H1 (cell line): ENCODE measurements around the gene HSPA6. TPM values are rescaled to one million over a fixed set of nuclear protein-coding genes. Genes with fewer than 3 reads are reported as not detected.
"Not testable (repeated sequence)": the region's sequence is repeated elsewhere in the genome, so short reads cannot be mapped to it uniquely, and the experiment has no call there.

Experiments
- CTCF ChIA-PET: fragments of 300-600 bp; sonication (Branson Sonifier 250); formaldehyde crosslinking; loops from one replicate; lab custom pipeline; 2021; ENCODE audit not compliant: partially characterized antibody; lab: Charles Lee
- POLR2A ChIA-PET: fragments of 300-600 bp; sonication (Branson Sonifier 250); formaldehyde crosslinking; loops from one replicate; lab custom pipeline; 2021; ENCODE audit warnings: inconsistent platforms; ENCODE audit not compliant: partially characterized antibody; lab: Charles Lee
- DNase-seq, 2 experiments: peaks; one replicate each; pipeline versions ENCODE4 v3.0.0 to v3.0.0-alpha.2; 2010 to 2022; ENCODE audit warnings: low spot score in 2 of 2, low read depth in 1 of 2, mixed read lengths in 1 of 2
- FAIRE-seq: peaks from 2 replicates; lab custom pipeline; 2011; peaks lifted over from hg19 to GRCh38; lab: Jason Lieb, UNC
- H2AFZ ChIP-seq: 2 replicates; pipeline ENCODE4 v1.8.1; 2012; ENCODE audit warnings: low read length, inconsistent platforms
- H2AK5ac ChIP-seq: 2 replicates; pipeline ENCODE4 v1.6.1; 2013; ENCODE audit warnings: low read depth, low read length
- H2BK120ac ChIP-seq: replicated peaks from 2 replicates; pipeline ENCODE3; 2013; ENCODE audit warnings: low read depth, low read length, inconsistent platforms
- H2BK12ac ChIP-seq: 2 replicates; pipeline ENCODE4 v1.6.1; 2013; ENCODE audit warnings: low read depth, low read length
- H2BK15ac ChIP-seq: 2 replicates; pipeline ENCODE4 v1.6.1; 2013; ENCODE audit warnings: low read length
- H2BK20ac ChIP-seq: 2 replicates; pipeline ENCODE4 v1.6.1; 2013; ENCODE audit warnings: low read length
- H2BK5ac ChIP-seq: 2 replicates; pipeline ENCODE4 v1.6.1; 2013; ENCODE audit warnings: low read depth, low read length
- H3K14ac ChIP-seq: 2 replicates; pipeline ENCODE4 v1.6.1; 2013; ENCODE audit warnings: inconsistent platforms; ENCODE audit not compliant: insufficient read length
- H3K18ac ChIP-seq: 2 replicates; pipeline ENCODE4 v1.6.1; 2013; ENCODE audit warnings: low read length; ENCODE audit errors: extremely low read depth
- H3K23ac ChIP-seq: 2 replicates; pipeline ENCODE4 v1.6.1; 2013; ENCODE audit warnings: inconsistent platforms; ENCODE audit not compliant: insufficient read length
- H3K23me2 ChIP-seq: 2 replicates; pipeline ENCODE4 v1.6.1; 2013; ENCODE audit warnings: low read depth, low read length
- H3K27ac ChIP-seq: 2 replicates; pipeline ENCODE4 v1.6.1; 2011; ENCODE audit warnings: low read depth, low read length, inconsistent platforms
- H3K27me3 ChIP-seq, 4 experiments: replicated peaks in 1 of 4; 1 replicate in 1 of 4; 2 replicates in 3 of 4; pipeline versions ENCODE4 v1.6.1 to v1.8.1; 2011 to 2013; ENCODE audit warnings: low read length in 3 of 4, mild to moderate bottlenecking in 3 of 4, inconsistent platforms in 2 of 4, mixed read lengths in 2 of 4, moderate library complexity in 1 of 4; ENCODE audit not compliant: control insufficient read depth in 3 of 4, insufficient read depth in 3 of 4; ENCODE audit errors: extremely low read depth in 1 of 4
- H3K36me3 ChIP-seq, 4 experiments: 2 replicates each; pipeline versions ENCODE4 v1.6.1 to v1.8.1; 2011 to 2013; ENCODE audit warnings: mild to moderate bottlenecking in 4 of 4, low read length in 3 of 4, moderate library complexity in 2 of 4, control low read depth in 1 of 4, inconsistent platforms in 1 of 4; ENCODE audit not compliant: insufficient read depth in 4 of 4, control insufficient read depth in 2 of 4
- H3K4ac ChIP-seq: replicated peaks from 2 replicates; pipeline ENCODE3; 2013; ENCODE audit warnings: low read length, low read depth, mixed read lengths, inconsistent platforms; ENCODE audit not compliant: insufficient read length
- H3K4me1 ChIP-seq, 4 experiments: replicated peaks in 1 of 4; 1 replicate in 1 of 4; 2 replicates in 3 of 4; pipeline versions ENCODE4 v1.6.1 to v1.8.1; 2011 to 2013; ENCODE audit warnings: low read length in 3 of 4, inconsistent platforms in 2 of 4, mixed read lengths in 1 of 4; ENCODE audit not compliant: insufficient read depth in 4 of 4, control insufficient read depth in 3 of 4
- H3K4me2 ChIP-seq, 2 experiments: 2 replicates each; pipeline versions ENCODE4 v1.6.1 to v1.8.1; 2011 to 2013; ENCODE audit warnings: low read depth in 2 of 2, low read length in 2 of 2, control low read depth in 1 of 2, inconsistent platforms in 1 of 2, mild to moderate bottlenecking in 1 of 2; ENCODE audit not compliant: insufficient read depth in 1 of 2
- H3K4me3 ChIP-seq, 4 experiments: fragments of 200-600, 300-600 bp in 1 of 4; sonication (generic), shearing (Covaris generic), sonication (Bioruptor Twin) in 1 of 4; 2 replicates each; pipeline versions ENCODE4 v1.5.1 to v1.8.1; 2011 to 2016; ENCODE audit warnings: low read length in 4 of 4, low read depth in 3 of 4, control low read depth in 2 of 4, inconsistent platforms in 2 of 4, mild to moderate bottlenecking in 2 of 4, mixed read lengths in 1 of 4, moderate library complexity in 1 of 4; ENCODE audit not compliant: insufficient read depth in 2 of 4; ENCODE audit errors: extremely low read depth in 1 of 4
- H3K56ac ChIP-seq: replicated peaks from 2 replicates; pipeline ENCODE3; 2013; ENCODE audit warnings: low read depth, mild to moderate bottlenecking, mixed read lengths, low read length, inconsistent platforms; ENCODE audit not compliant: insufficient read length
- H3K79me1 ChIP-seq: 2 replicates; pipeline ENCODE4 v1.6.1; 2013; ENCODE audit warnings: low read depth, low read length, control low read depth
- H3K79me2 ChIP-seq, 2 experiments: 2 replicates each; pipeline versions ENCODE4 v1.6.1 to v1.8.1; 2012 to 2013; ENCODE audit warnings: low read length in 2 of 2, mild to moderate bottlenecking in 2 of 2, inconsistent platforms in 1 of 2; ENCODE audit not compliant: insufficient read depth in 2 of 2, control insufficient read depth in 1 of 2
- H3K9ac ChIP-seq, 4 experiments: replicated peaks in 1 of 4; 1 replicate in 1 of 4; 2 replicates in 3 of 4; pipeline versions ENCODE4 v1.6.1 to v1.8.1; 2011 to 2013; ENCODE audit warnings: low read depth in 3 of 4, low read length in 3 of 4, control low read depth in 2 of 4, mild to moderate bottlenecking in 2 of 4, moderate library complexity in 2 of 4, inconsistent platforms in 1 of 4; ENCODE audit errors: extremely low read depth in 1 of 4
- H3K9me3 ChIP-seq, 2 experiments: 2 replicates each; pipeline versions ENCODE4 v1.6.1 to v1.8.1; 2012 to 2013; ENCODE audit warnings: mild to moderate bottlenecking in 2 of 2, moderate library complexity in 2 of 2, control low read depth in 1 of 2, inconsistent platforms in 1 of 2, low read depth in 1 of 2, low read length in 1 of 2, mixed read lengths in 1 of 2; ENCODE audit not compliant: insufficient read depth in 2 of 2
- H4K20me1 ChIP-seq, 2 experiments: replicated peaks in 1 of 2; 2 replicates each; pipeline versions ENCODE3 to v1.8.1; 2011 to 2013; ENCODE audit warnings: inconsistent platforms in 2 of 2, low read length in 2 of 2, mild to moderate bottlenecking in 1 of 2; ENCODE audit not compliant: insufficient read depth in 2 of 2, control insufficient read depth in 1 of 2
- H4K5ac ChIP-seq: 2 replicates; pipeline ENCODE4 v1.6.1; 2013; ENCODE audit warnings: low read length, low read depth, mixed read lengths, inconsistent platforms; ENCODE audit not compliant: insufficient read length
- H4K8ac ChIP-seq: 2 replicates; pipeline ENCODE4 v1.8.0; 2013; ENCODE audit warnings: mild to moderate bottlenecking, moderate library complexity, low read length, inconsistent platforms; ENCODE audit not compliant: insufficient read depth; ENCODE audit errors: extremely low read depth
- H4K91ac ChIP-seq: replicated peaks from 2 replicates; pipeline ENCODE3; 2013; ENCODE audit warnings: low read length, mixed read lengths, inconsistent platforms; ENCODE audit not compliant: insufficient read length
- WGBS, 2 experiments: shearing (Covaris generic) in 1 of 2; methylation state at CpG; one replicate each; pipeline versions ENCODE4 v1.1.6 to v1.1.7; 2013 to 2015; ENCODE audit warnings: low lambda C conversion rate in 2 of 2, mixed read lengths in 2 of 2, inconsistent platforms in 1 of 2, low coverage in 1 of 2, missing lambda C conversion rate in 1 of 2; ENCODE audit not compliant: insufficient replicate concordance in 2 of 2, insufficient coverage in 1 of 2, insufficient read length in 1 of 2; ENCODE audit errors: extremely low coverage in 1 of 2, missing lambda C conversion rate in 1 of 2; 5-methylcytosine and 5-hydroxymethylcytosine counted together
- polyA plus RNA-seq, 7 experiments: library from polyadenylated mRNA; depleted of rRNA in 3 of 7; stranded (reverse) in 5 of 7; unstranded in 2 of 7; fragments of >200 nt in 5 of 7; fragments of 200-250 nt in 2 of 7; gene quantifications; 1 replicate in 5 of 7; 2 replicates in 1 of 7; 4 replicates in 1 of 7; pipeline versions ENCODE4 v1.2.1 to v1.2.3, GENCODE V29; 2011 to 2013; ENCODE audit warnings: missing spikeins in 2 of 7, mixed read lengths in 2 of 7
- total RNA-seq: library from RNA; stranded (reverse); fragmentation: NEBNext Ultra II Directional; extraction: Animal tissue kit (Norgen Biotek cat#: 25700); gene quantifications from 2 replicates; pipeline ENCODE4 v1.2.1, GENCODE V29; 2021

Gene HSPA6
- total and polyA plus RNA-seq, 2 of the 8 experiments (the other 6 are each of a cell fraction or from before 2014, with no cell fraction given) = 0.06 to 0.15 TPM

DNA sequence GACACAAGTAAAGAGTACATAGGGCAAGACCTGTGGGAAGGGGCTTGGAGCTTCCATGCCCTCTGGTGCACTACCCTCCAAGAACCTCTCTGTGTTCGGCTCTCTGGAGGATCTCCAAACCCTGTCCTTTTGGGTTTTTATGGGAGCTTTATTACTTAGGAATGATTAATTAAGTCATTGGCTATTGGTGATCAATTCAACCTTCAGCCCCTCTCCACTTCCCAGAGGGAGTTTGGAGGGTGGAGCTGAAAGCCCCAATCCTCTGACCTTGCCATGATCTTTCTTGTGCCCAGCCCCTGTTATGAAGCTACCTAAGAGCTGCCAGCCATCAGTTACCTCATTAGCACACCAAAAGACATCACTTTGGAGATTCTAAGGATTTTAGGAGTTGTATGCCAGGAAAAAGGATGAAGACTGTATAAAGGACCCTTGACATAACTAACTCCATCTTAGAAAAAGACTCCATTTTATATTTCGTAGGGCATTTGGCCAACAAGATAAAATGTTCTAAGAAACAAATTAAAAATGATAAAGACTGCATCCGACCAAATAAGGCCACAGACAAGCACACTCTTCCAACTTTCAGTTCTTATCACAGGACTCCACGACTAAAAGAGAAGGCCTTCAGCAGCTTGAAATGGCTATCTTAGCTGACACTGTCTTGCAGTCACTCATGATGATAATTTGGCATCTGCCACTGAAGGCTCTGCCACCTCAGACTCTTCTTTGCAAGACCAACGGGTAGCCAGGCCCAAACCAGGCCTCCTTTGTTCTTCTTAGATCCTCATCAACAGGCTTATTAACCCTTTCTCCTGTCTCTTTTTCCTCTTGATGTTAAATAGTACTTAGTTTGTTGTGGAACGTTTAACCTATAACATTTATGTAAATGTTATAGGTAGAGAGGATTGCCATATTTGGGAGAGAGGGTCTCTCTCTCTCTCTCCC is 33.4 kb downstream of the HSPA6 start:
- POLR2A ChIA-PET, H3K79me1 ChIP-seq, H3K56ac ChIP-seq, H2AFZ ChIP-seq, H3K4me1 ChIP-seq, H3K9ac ChIP-seq, FAIRE-seq, H2BK12ac ChIP-seq, H3K18ac ChIP-seq, H2BK5ac ChIP-seq, H3K4me3 ChIP-seq, H3K27me3 ChIP-seq, H4K91ac ChIP-seq, H2BK120ac ChIP-seq, H3K36me3 ChIP-seq, H3K27ac ChIP-seq, H2AK5ac ChIP-seq, H3K4ac ChIP-seq, CTCF ChIA-PET, H3K79me2 ChIP-seq, H4K20me1 ChIP-seq, H3K23me2 ChIP-seq, DNase-seq, H4K5ac ChIP-seq, H3K9me3 ChIP-seq, H3K4me2 ChIP-seq, H2BK15ac ChIP-seq, H3K23ac ChIP-seq, H4K8ac ChIP-seq, H3K14ac ChIP-seq, H2BK20ac ChIP-seq: not testable (repeated sequence)
- 83% methylated on average over 4 of the region's 6 CpGs; no CpG with 5 or more reads in 1 of the 2 experiments for WGBS, 2 experiments
